ENCODE data around the gene RETSAT. TPM values are rescaled to one million over a fixed set of nuclear protein-coding genes. Genes with fewer than 3 reads are reported as not detected.
A peak's percentile ranks its signal among the peaks of the same experiment; 100 is the strongest.

RETSAT gene
- total and polyA plus RNA-seq, 2 of the 13 experiments (the other 11 are each of a cell fraction or from before 2014, with no cell fraction given), result 46.7 to 61.0 TPM

GRCh38 chr2:85390941-85391669, 36.8 kb upstream of the RETSAT start (continued):
- no peak for TF ChIP-seq SNAPC4 (CRISPR knock-in tag; IDR thresholded peaks at IDR 0.05)
- no peak for TF ChIP-seq ZNF513 (CRISPR knock-in tag; conservative IDR thresholded peaks at IDR 0.05)
- TF ChIP-seq NR2F6 (IDR thresholded peaks at IDR 0.05), result no peak
- TF ChIP-seq NR2F6 (CRISPR knock-in tag; IDR thresholded peaks at IDR 0.05), result 0 out of 2 replicates have a peak, but pooled peaks have one; percentile 24
- no peak for TF ChIP-seq ZNF777 (CRISPR knock-in tag; IDR thresholded peaks at IDR 0.05)
- peak; percentile 37; the same call in 1 of the 2 replicates for TF ChIP-seq ZNF232 (CRISPR knock-in tag; IDR thresholded peaks at IDR 0.05; ENCODE audit: borderline replicate concordance)
- no peak for TF ChIP-seq ZBTB33 (CRISPR knock-in tag; IDR thresholded peaks at IDR 0.05)
- no peak for TF ChIP-seq ZNF512B (CRISPR knock-in tag; IDR thresholded peaks at IDR 0.05; ENCODE audit: borderline replicate concordance)
- TF ChIP-seq HOXA5 (CRISPR knock-in tag; IDR thresholded peaks at IDR 0.05), result peak; percentile 17; the same call in 1 of the 2 replicates
- TF ChIP-seq AHR (CRISPR knock-in tag; IDR thresholded peaks at IDR 0.05), result peak; percentile 71; the same call in 1 of the 2 replicates
- TF ChIP-seq ARID4A (CRISPR knock-in tag; IDR thresholded peaks at IDR 0.05; ENCODE audit: borderline replicate concordance), result peak; percentile 59; the same call in 1 of the 2 replicates

Measured in HepG2 (cell line).